ENCODE results near the gene KRAS.

KRAS gene

GRCh38 chr12:25256005-25256404 is 5.3 kb upstream of the KRAS start:
- DNase-seq (ENCODE audit: low read depth in 2 of 2), result no peak

GRCh38 chr12:25254271-25254880 is 3.6 kb upstream of the KRAS start:
- DNase-seq (ENCODE audit: low read depth in 2 of 2), result no peak

DNA sequence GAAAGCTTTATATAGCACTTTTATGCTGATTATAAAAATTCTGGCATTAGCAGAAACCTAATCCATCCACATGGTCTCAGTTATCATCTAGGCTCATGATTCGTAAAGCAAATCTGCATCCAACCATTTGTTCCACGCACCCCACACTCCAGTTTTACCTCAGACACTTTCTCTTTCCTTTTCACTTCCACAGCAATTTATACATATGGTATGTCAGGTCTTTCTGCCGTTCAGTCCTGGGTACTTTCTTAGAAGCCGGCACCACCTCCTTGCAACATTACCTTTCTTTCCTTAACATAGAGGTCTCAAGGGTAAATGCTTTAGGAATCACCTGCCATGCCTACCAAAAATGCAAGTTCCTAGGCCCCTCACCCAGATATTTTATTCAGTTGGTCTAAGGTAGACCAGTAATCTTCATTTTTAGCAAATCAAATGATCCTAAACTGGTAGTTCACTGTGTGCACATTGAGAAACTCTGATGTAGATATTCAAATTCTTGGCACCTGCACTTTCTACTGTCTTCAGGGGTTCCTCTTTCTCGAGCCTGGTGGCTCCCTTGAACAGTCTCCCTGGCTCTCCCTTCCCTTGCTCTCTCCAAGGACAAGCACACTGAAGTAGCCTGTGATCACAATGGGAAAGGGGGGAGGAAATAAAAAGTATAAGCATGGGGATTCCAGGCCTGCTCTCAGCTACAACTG is 2.8 kb upstream of the KRAS start:
- DNase-seq (ENCODE audit: low read depth in 2 of 2), result no peak

GRCh38 chr12:25252946-25253345 is 2.2 kb upstream of the KRAS start:
- DNase-seq (ENCODE audit: low read depth in 2 of 2), result no peak

DNA sequence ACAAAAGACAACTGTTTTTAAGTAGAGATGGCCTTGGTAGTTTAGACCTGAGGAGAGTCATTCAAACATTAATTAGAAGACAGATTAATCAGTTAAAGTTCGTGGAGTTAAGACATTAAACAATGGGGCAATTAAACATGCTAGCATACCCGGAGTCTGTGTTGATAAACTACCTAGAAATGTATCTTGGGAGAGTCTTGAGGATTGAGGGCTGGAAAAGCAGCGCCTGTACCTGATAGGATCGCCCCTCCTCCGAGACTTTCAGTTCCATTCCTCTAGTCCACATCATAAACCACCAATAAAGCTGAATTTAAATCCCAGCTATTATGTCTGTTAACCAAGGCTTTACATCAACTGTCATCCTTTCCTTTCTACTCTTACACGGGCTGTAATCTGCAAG is 1.0 kb upstream of the KRAS start:
- DNase-seq (ENCODE audit: low read depth in 2 of 2), result no peak

GRCh38 chr12:25249931-25250738 is 594 bp downstream of the KRAS start:
- peak; percentile 13 to 21 for DNase-seq (ENCODE audit: low read depth in 2 of 2)

- DNase-seq (ENCODE audit: low read depth in 2 of 2), result no peak
Measured at GRCh38 chr12:25248732-25249131, 2.0 kb downstream of the KRAS start.

GRCh38 chr12:25248137-25248536 is 2.6 kb downstream of the KRAS start:
- no peak for DNase-seq (ENCODE audit: low read depth in 2 of 2)

DNA sequence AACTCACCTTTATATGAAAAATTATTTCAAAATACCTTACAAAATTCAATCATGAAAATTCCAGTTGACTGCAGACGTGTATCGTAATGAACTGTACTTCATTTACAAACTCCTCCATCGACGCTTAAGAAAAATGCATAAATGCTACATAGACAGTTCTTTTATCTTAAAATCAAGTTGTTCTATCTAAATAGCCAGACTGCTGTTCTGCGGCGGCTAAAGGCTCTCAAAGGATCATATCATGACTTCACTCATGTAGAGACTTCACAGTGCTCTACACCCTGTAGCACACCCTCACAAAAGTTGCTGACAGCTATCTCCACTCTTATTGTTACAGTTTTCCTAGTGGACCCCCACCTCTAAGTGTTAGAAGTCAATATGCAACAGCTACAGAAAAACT is 5.2 kb downstream of the KRAS start:
- no peak for DNase-seq (ENCODE audit: low read depth in 2 of 2)

DNA sequence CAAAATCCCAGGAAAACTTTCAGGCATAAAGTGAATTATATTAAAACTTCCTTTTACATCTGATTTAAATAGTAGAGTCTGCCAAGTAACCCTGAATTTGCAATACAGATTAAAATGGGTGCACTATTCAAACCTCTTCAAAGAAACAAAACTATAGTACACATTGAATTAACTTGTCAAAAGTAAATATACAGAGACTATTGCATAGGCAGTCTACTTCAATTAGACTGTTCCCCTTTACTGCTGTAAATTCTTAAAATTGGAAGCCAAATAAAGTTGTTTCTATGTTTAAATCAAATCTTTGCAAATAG is 7.1 kb downstream of the KRAS start:
- DNase-seq (ENCODE audit: low read depth in 2 of 2), result no peak

DNA sequence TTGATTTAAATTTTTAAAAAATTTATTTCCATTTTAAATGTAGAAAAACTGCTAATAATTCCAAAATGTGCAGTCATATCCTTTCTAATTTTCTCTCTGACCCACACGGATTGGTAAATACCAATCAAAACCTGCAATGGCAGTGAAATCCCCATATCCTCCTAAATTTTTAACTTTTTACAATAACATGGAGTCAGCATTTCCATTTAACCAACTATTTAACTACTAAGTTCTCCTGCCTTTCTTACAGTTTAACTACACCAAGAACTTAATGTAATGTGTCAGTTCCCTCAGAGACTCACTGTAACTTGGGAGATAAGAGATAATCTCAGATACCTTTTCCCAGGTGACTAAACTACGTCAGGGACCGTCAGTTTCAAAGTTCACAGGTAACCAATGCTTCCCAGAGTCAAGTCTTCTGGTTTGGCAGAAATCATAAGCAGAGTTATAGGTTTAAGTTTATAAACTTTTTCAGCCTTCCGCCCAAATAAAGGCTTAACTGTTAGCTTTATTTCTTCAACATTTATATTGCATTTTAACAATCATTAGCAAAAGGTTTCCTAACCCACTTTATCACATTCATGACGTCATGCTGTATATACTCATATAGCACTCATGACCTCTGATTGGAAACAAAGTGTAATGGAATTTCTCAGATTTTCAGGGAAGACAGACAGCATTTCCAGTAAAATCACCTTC is 7.6 kb downstream of the KRAS start:
- no peak for DNase-seq (ENCODE audit: low read depth in 2 of 2)

DNA sequence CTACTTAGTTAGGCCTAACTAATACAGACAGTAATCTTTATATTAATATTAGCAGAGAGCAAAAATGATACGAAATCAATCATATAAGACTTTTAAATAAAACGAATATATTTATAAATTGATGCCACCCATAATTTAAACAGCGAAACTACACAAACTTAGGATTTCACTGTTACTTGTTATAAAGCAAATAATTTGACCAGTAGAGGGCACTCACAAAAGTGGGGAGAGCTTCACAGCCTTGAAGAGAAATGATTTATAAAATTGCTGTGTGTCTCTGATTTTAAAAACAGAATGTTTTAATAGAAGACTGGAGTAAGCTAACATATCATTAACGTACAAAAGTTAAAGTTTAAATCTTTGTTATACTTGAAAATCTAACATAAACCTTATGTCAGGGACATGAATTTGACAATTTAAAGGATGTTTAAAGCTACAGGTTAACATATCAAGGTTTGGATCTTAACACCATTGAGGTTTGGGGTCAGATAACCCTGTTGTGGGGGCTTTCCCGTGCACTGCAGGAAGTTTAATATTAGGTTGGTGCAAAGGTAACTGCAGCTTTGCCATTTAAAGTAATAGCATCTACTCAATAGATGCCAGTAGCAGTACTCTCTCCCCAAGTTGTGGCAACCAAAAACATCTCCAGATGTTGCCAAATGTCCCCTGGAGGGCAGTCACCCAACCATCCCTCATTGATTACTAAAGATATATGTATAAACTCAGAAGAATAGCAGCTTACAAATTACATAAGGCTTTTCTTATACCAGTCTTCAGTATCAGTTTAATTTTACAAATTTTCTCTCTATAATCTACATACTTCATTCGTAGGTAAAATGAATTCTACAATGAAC is 9.3 kb downstream of the KRAS start:
- DNase-seq (ENCODE audit: low read depth in 2 of 2), result no peak

DNA sequence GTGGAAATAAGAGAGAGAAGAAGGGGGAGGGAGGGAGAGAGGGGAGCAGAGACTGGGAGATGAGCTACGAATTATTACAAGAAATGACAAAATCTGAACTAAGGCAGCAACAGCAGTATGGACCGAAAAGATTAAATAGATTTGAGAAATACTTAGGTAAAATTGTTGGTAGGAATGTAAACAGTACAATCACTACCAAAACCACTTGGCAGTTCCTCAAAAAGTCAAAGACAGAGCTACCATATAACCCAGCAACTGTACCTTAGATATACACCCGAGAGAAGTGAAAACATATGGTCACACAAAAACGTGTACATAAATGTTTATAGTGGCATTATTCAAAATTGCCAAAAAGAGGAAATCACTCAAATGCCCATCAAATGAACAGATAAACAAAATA is 14.1 kb downstream of the KRAS start:
- no peak for DNase-seq (ENCODE audit: low read depth in 2 of 2)

DNA sequence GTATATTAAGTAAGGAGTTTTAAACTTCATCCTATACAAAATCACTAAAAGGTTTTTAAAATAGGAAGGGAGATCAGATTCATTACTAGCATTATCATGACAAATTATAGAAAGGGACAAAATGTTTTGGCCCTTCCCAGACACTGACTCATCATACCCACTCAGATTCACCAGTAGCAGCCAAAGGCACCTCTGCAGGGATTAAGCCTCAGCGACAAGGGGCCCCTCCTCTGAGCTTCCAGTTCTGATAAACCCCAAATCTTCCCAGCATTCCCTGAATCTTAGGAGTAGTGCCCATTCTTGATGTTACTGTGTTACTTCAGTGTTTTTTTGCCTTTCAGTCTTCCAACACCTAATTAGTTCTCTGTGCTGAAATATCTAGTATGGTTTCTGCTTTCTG is 14.5 kb downstream of the KRAS start:
- no peak for DNase-seq (ENCODE audit: low read depth in 2 of 2)

DNA sequence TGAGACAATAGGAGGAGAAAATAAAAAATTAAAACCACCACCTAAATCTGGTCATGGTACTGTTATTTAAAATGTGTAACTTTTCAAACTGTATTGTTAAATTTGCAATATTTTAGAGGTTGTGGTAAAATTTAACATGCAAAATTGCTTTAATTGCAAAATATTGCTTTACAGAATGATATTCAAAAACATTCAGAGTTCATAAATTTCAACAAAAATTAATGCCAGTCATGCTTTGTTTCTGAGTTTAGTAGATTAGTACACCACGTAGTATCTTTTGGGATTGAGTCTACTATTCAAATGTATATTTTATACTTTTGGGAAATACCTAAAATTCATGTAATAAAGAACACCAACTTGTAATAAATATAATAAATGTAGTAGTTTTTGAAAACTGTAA is 37.4 kb downstream of the KRAS start:
- no peak for DNase-seq (ENCODE audit: low read depth in 2 of 2)

DNA sequence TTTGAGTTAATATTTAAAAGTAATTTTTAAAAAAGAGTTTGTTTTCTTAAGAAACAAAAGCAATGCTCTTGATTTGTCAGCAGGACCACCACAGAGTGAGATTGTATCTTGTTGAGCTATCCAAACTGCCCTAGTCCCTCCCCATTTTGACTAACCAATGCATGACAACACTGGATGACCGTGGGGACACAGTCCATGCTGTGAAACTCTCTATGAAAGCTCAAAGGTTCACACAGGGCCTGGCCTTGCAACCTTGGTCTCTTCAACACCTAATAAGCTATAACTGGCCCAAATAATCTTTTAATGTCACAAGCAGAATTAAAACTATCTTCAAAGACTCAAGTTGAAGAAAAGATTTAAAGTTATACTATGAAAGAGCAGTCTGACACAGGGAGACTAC is 42.2 kb downstream of the KRAS start:
- DNase-seq (ENCODE audit: low read depth in 2 of 2), result no peak

DNA sequence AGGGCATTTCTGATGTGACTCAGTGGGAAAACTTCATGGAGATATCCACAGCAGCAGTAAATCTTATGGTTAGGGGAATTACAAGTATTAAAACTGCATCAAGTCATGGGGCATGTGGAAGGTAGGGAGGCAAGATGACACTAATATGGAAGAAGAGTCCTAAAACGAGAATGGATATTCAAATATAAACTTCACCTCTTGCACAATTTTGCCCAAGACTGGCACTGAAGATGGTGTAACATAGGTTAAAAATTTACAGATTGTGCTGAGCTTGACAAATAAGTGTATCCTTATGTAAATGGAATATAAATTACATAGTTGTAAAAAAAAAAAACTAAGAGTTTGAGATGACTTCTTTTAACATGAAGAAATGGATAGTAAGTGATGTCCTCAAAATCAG is 42.9 kb downstream of the KRAS start:
- no peak for DNase-seq (ENCODE audit: low read depth in 2 of 2)

DNA sequence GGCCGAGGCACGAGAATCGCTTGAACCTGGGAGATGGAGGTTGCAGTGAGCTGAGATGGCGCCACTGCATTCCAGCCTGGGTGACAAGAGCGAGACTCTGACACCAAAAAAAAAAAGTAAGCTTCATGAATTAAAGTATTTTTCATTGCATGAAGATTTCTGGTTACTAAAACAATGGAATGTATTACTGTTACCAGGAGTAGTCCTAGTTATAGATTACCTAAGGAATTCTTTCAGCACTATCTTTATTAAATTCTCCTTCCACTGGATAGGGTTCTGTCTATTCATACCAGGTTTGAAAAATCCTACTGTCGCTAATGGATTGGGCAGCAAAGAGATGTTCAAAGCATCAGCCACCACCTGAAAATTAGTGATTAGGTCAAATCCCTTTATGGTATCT is 43.3 kb downstream of the KRAS start:
- no peak for DNase-seq (ENCODE audit: low read depth in 2 of 2)

DNA sequence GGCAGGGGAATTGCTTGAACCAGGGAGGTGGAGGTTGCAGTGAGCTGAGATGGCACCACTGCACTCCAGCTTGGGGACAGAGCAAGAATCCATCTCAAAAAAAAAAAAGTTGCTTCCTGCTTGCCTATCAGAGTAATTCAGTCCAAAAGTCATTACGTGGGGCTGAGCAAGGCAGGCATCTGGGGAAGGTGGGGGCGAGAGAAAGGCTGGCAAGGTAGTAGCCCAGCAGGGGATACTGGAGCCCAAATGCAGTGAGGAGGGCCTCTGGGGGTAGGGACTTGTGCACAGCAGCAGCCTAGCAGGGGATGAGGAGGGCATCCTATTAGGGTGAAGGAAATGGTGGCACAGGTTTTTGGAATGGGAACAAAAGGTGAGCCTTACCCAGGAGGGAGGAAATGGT is 48.6 kb downstream of the KRAS start:
- DNase-seq (ENCODE audit: low read depth in 2 of 2), result no peak

DNA sequence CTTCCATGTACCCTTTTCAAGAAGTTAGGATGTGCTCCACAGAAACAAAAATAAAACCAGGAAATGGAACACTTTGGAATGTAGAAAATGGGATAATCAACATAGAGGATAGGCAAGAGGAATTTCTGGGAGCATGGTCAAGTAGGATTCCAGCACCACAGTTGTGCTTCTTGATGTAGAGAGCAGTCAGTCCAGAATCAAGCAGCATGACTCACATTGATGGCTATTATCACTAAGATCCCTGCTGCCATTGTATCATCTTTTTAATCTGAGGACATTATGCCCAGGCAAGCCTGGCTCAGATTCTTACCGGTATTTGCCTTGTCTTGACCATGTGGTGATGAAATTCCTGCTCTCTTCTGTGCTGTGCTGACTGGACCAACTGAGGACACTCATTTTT is 50.0 kb downstream of the KRAS start:
- DNase-seq (ENCODE audit: low read depth in 2 of 2), result no peak

DNA sequence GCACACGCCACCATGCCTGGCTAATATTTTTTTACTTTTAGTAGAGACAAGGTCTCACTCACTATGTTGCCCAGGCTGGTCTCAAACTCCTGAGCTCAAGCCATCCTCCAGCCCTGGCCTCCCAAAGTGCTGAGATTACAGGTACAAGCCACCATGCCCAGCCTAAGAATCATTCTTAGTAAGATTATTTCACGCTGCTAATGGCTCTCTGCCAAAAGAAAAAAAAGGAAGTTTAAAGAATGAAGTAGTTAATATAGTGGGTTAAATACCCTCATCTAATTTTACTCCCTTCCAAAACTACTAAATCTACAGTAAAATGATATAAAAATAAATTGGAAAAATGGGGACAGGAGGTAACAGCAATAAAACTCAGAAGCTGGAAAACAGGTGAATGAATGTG is 53.1 kb downstream of the KRAS start:
- no peak for DNase-seq (ENCODE audit: low read depth in 2 of 2)

All from activated CD8-positive, alpha-beta memory T cell treated with anti-CD3 and anti-CD28 coated beads for 4 hours (primary cell).